HepG2 (cell line): ENCODE results near the gene ZNF318. TPM values are rescaled to one million over a fixed set of nuclear protein-coding genes. Genes with fewer than 3 reads are reported as not detected.

Experiments used
- ATAC-seq: fragments of 200-7000 bp; cut with Tn5 transposase; 3 replicates; pipeline ENCODE4 v1.9.1; 2020; ENCODE audit warnings: mild to moderate bottlenecking, moderate library complexity
- BruUV-seq: library from RNA; stranded (reverse); fragments of 400-500 nt; replicated peaks from 2 replicates; lab custom pipeline; 2021; lab: Mats Ljungman, UMichigan
- CTCF ChIA-PET: fragments of 300-600 bp; formaldehyde crosslinking; extraction: SDS; loops from one replicate; lab custom pipeline; 2021; ENCODE audit warnings: low total read pairs, inconsistent platforms, low intra/inter-chr PET ratio; lab: Yijun Ruan, JAX
- POLR2A ChIA-PET: fragments of 350-600 bp; sonication (Branson Sonifier 250); formaldehyde crosslinking; loops from one replicate; lab custom pipeline; 2020; ENCODE audit warnings: antibody characterized with exemption, inconsistent platforms; lab: Yijun Ruan, JAX
- DNase-seq: peaks from one replicate; pipeline ENCODE4 v3.0.0-alpha.2; 2015; ENCODE audit warnings: low spot score
- FAIRE-seq: peaks from 3 replicates; lab custom pipeline; 2011; peaks lifted over from hg19 to GRCh38; lab: Jason Lieb, UNC
- H2AFZ ChIP-seq: one replicate; pipeline ENCODE4 v1.6.1; 2011; ENCODE audit warnings: low read length, inconsistent platforms
- H3K27ac ChIP-seq: fragments of 300-600 bp; 3 replicates; pipeline ENCODE4 v1.8.0; 2011; ENCODE audit warnings: mixed run types, mild to moderate bottlenecking, mixed read lengths, low read length, inconsistent platforms; ENCODE audit not compliant: insufficient read depth; ENCODE audit errors: extremely low read length
- H3K27me3 ChIP-seq, 2 experiments: fragments of 200-600 bp in 1 of 2; 2 replicates in 1 of 2; 3 replicates in 1 of 2; pipeline versions ENCODE4 v1.6.0 to v1.8.0; 2011; ENCODE audit warnings: low read length in 2 of 2, mild to moderate bottlenecking in 2 of 2, moderate library complexity in 2 of 2, inconsistent platforms in 1 of 2; ENCODE audit not compliant: insufficient read depth in 2 of 2, control insufficient read depth in 1 of 2
- H3K36me3 ChIP-seq, 2 experiments: fragments of 200-600 bp in 1 of 2; replicated peaks in 1 of 2; 2 replicates in 1 of 2; 3 replicates in 1 of 2; pipeline versions ENCODE4 v1.5.1 to v1.8.0; 2011; ENCODE audit warnings: low read length in 2 of 2, inconsistent platforms in 1 of 2; ENCODE audit not compliant: insufficient read depth in 2 of 2, control insufficient read depth in 1 of 2
- H3K4me1 ChIP-seq: 2 replicates; pipeline ENCODE4 v1.5.1; 2012; ENCODE audit warnings: low read length, inconsistent platforms; ENCODE audit not compliant: insufficient read depth
- H3K4me2 ChIP-seq: 2 replicates; pipeline ENCODE4 v1.6.0; 2011; ENCODE audit warnings: low read depth, low read length, inconsistent platforms
- H3K4me3 ChIP-seq, 3 experiments: fragments of 200-600 bp in 1 of 3; sonication (generic), shearing (Covaris generic) in 1 of 3; replicated peaks in 1 of 3; 2 replicates each; pipeline ENCODE4 v1.5.1; 2011 to 2016; ENCODE audit warnings: low read length in 3 of 3, inconsistent platforms in 2 of 3, low read depth in 2 of 3, mild to moderate bottlenecking in 2 of 3, control low read depth in 1 of 3, mixed read lengths in 1 of 3; ENCODE audit not compliant: insufficient read depth in 1 of 3
- H3K79me2 ChIP-seq: one replicate; pipeline ENCODE4 v1.6.1; 2011; ENCODE audit warnings: low read length, inconsistent platforms; ENCODE audit not compliant: insufficient read depth
- H3K9ac ChIP-seq: 2 replicates; pipeline ENCODE4 v1.6.0; 2011; ENCODE audit warnings: mild to moderate bottlenecking, low read depth, low read length, inconsistent platforms; ENCODE audit not compliant: insufficient read depth
- H3K9me3 ChIP-seq: 2 replicates; pipeline ENCODE4 v1.5.1; 2012; ENCODE audit warnings: mild to moderate bottlenecking, low read length
- H4K20me1 ChIP-seq: 2 replicates; pipeline ENCODE4 v1.6.0; 2011; ENCODE audit warnings: inconsistent platforms, mild to moderate bottlenecking, low read length, moderate library complexity; ENCODE audit not compliant: insufficient read depth
- AKAP8 ChIP-seq: sonication (generic); formaldehyde crosslinking; IDR thresholded peaks from 2 replicates; pipeline ENCODE4 v1.5.1; 2020; ENCODE audit warnings: mild to moderate bottlenecking, missing genetic modification reagents
- FOXA1 ChIP-seq, 2 experiments: fragments of 450-650 bp in 1 of 2; sonication (generic) in 1 of 2; formaldehyde crosslinking in 1 of 2; IDR thresholded peaks; 2 replicates each; pipeline versions ENCODE4 v1.4.0 to v1.6.1; 2016 to 2020; ENCODE audit warnings: missing genetic modification reagents in 1 of 2
- GFI1 ChIP-seq: sonication (generic); formaldehyde crosslinking; IDR thresholded peaks from 2 replicates; pipeline ENCODE4 v1.5.0; 2020; ENCODE audit warnings: missing genetic modification reagents, mild to moderate bottlenecking, borderline replicate concordance
- ISX ChIP-seq: sonication (generic); formaldehyde crosslinking; conservative IDR thresholded peaks from 2 replicates; pipeline ENCODE4 v1.5.0; 2020; ENCODE audit warnings: missing genetic modification reagents
- JUND ChIP-seq: sonication (generic); formaldehyde crosslinking; IDR thresholded peaks from 2 replicates; pipeline ENCODE4 v1.8.0; 2022; ENCODE audit warnings: mild to moderate bottlenecking, missing genetic modification reagents
- MTA1 ChIP-seq: sonication (generic); formaldehyde crosslinking; IDR thresholded peaks from 2 replicates; pipeline ENCODE4 v1.4.0; 2020; ENCODE audit warnings: missing genetic modification reagents, mild to moderate bottlenecking, borderline replicate concordance
- NCOA2 ChIP-seq: sonication (generic); formaldehyde crosslinking; IDR thresholded peaks from 2 replicates; pipeline ENCODE4 v1.8.0; 2022; ENCODE audit warnings: inconsistent platforms
- SCMH1 ChIP-seq: sonication (generic); formaldehyde crosslinking; IDR thresholded peaks from 2 replicates; pipeline ENCODE4 v1.9.0; 2021; ENCODE audit warnings: missing genetic modification reagents, mild to moderate bottlenecking, borderline replicate concordance
- SMYD3 ChIP-seq: sonication (generic); formaldehyde crosslinking; IDR thresholded peaks from 2 replicates; pipeline ENCODE4 v1.8.1; 2023; ENCODE audit warnings: mild to moderate bottlenecking, missing genetic modification reagents
- SOX6 ChIP-seq, 2 experiments: fragments of 450-650 bp in 1 of 2; sonication (generic) in 1 of 2; formaldehyde crosslinking in 1 of 2; IDR thresholded peaks; 2 replicates each; pipeline versions ENCODE4 v1.4.0 to v1.6.1; 2017 to 2020; ENCODE audit warnings: antibody characterized with exemption in 1 of 2, mild to moderate bottlenecking in 1 of 2, missing genetic modification reagents in 1 of 2
- SRSF9 ChIP-seq: fragments of 200-400 bp; formaldehyde crosslinking; IDR thresholded peaks from 2 replicates; pipeline ENCODE4 v1.6.1; 2018; ENCODE audit warnings: borderline replicate concordance, mild to moderate bottlenecking, low read depth, low read length; ENCODE audit not compliant: insufficient read depth, poor library complexity, severe bottlenecking
- ZBTB7A ChIP-seq: sonication (generic); formaldehyde crosslinking; IDR thresholded peaks from 2 replicates; pipeline ENCODE4 v1.8.0; 2022; ENCODE audit warnings: mild to moderate bottlenecking, missing genetic modification reagents
- ZNF383 ChIP-seq: sonication (generic); formaldehyde crosslinking; IDR thresholded peaks from 2 replicates; pipeline ENCODE4 v1.4.0; 2020; ENCODE audit warnings: missing genetic modification reagents, mild to moderate bottlenecking, borderline replicate concordance
- ZNF460 ChIP-seq: sonication (generic); formaldehyde crosslinking; IDR thresholded peaks from 2 replicates; pipeline ENCODE4 v1.5.1; 2020; ENCODE audit warnings: missing genetic modification reagents, mild to moderate bottlenecking, borderline replicate concordance
- ZNF550 ChIP-seq: sonication (generic); formaldehyde crosslinking; IDR thresholded peaks from 2 replicates; pipeline ENCODE4 v1.4.0; 2020; ENCODE audit warnings: mild to moderate bottlenecking, missing genetic modification reagents, borderline replicate concordance
- ZNF878 ChIP-seq: sonication (generic); formaldehyde crosslinking; IDR thresholded peaks from 2 replicates; pipeline ENCODE4 v1.8.1; 2023; ENCODE audit warnings: mild to moderate bottlenecking, missing genetic modification reagents, moderate library complexity
- WGBS: methylation state at CpG from one replicate; pipeline ENCODE4 v1.1.6; 2017; ENCODE audit warnings: low lambda C conversion rate; 5-methylcytosine and 5-hydroxymethylcytosine counted together
- in situ Hi-C: cut with HindIII; loops from 2 replicates; pipeline ENCODE4 v1.10.0; 2017; ENCODE audit warnings: low pct_unique_long_range_greater_than_20kb; ENCODE audit not compliant: extremely low pct_ligation_motif_present
- intact Hi-C: fragments of 100-400 bp; cut with micrococcal nuclease; formaldehyde crosslinking; loops from one replicate; pipeline ENCODE4 v1.10.0; 2022; ENCODE audit not compliant: unreplicated experiment
- polyA plus RNA-seq, 8 experiments: library from polyadenylated mRNA; depleted of rRNA in 3 of 8; stranded (reverse) in 7 of 8; unstranded in 1 of 8; fragments of >200 nt; fragmentation: Illumina TruSeq in 4 of 8; extraction: Trizol in 4 of 8; gene quantifications; 2 replicates each; pipeline versions ENCODE4 v1.2.1 to v1.2.3, GENCODE V29; 2011 to 2016; ENCODE audit warnings: low read depth in 4 of 8, missing spikeins in 1 of 8, mixed read lengths in 1 of 8; ENCODE audit not compliant: insufficient read depth in 1 of 8
- total RNA-seq, 5 experiments: library from RNA; depleted of rRNA; stranded (reverse); fragments of >200 nt; fragmentation: Illumina TruSeq; extraction: Trizol; gene quantifications; 2 replicates each; pipeline ENCODE4 v1.2.3, GENCODE V29; 2016; ENCODE audit warnings: low read depth in 1 of 5
- TF ChIP-seq, protein P1 (sequence below): sonication (generic); formaldehyde crosslinking; IDR thresholded peaks from 2 replicates; pipeline ENCODE4 v1.8.0; 2022; ENCODE audit warnings: missing genetic modification reagents, mild to moderate bottlenecking, borderline replicate concordance
- TF ChIP-seq, protein P2 (sequence below): sonication (generic); formaldehyde crosslinking; IDR thresholded peaks from 2 replicates; pipeline ENCODE4 v1.4.0; 2020; ENCODE audit warnings: mild to moderate bottlenecking, missing genetic modification reagents
- TF ChIP-seq, protein P3 (sequence below): sonication (generic); formaldehyde crosslinking; IDR thresholded peaks from 2 replicates; pipeline ENCODE4 v1.5.1; 2020; ENCODE audit warnings: missing genetic modification reagents, mild to moderate bottlenecking, borderline replicate concordance
- TF ChIP-seq, protein P4 (sequence below): sonication (generic); formaldehyde crosslinking; IDR thresholded peaks from 2 replicates; pipeline ENCODE4 v1.8.0; 2022; ENCODE audit warnings: mild to moderate bottlenecking, missing genetic modification reagents

Gene ZNF318
- total and polyA plus RNA-seq, 2 of the 13 experiments (the other 11 are each of a cell fraction or from before 2014, with no cell fraction given) = 13.0 to 14.5 TPM

DNA sequence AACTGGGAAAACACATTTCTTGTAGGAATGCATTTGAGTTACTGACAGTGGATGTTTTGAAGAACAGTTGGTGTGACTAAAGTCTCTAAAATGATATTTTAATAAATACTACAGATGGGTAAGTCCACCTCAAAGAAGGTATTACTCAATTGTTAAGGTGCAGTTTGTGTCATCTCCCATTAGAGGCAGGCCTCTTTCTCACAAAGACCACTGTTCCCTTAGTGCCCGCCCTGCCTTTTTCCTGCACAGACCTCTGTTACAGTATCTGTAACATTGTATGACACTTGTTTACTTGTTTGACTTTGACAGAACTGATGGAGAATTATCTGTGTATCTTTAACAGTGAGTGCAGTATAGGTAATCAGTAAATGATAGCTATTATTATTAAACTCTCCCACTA is 55.6 kb downstream of the ZNF318 start:
- no peak overlapping the region for H2AFZ ChIP-seq
- H3K27ac ChIP-seq = no peak overlapping the region
- no peaks in the 10 kb centered on the region for H4K20me1 ChIP-seq
- WGBS = 13% methylated on average over 1 of the region's 1 CpG
- in situ Hi-C loops = no loop called here
- H3K9me3 ChIP-seq = no peaks in the 10 kb centered on the region
- peak; percentile 33 for DNase-seq
- no peaks in the 10 kb centered on the region for H3K36me3 ChIP-seq
- FAIRE-seq = peak; percentile 36
- H3K79me2 ChIP-seq = no peaks in the 10 kb centered on the region
- H3K4me2 ChIP-seq = 0 out of 2 replicates have a peak overlapping the region, but pooled peaks have one; percentile 11
- ChIA-PET POLR2A (interaction anchor here (1.0 to 1.3 kb wide), 2 partner anchors 17 to 46 kb away, joined by 4 read pairs; no protein-coding TSS in a partner anchor), CTCF (no interaction called here)
- peak; percentile 79 for ATAC-seq
- intact Hi-C loops = loop anchor here (2.0 kb wide), 1 partner anchor 23 kb away; no protein-coding TSS in a partner anchor
- H3K4me1 ChIP-seq = peaks cover 62% of the 10 kb centered on the region
- H3K9ac ChIP-seq = no peak overlapping the region
- BruUV-seq = no TSS peak
- H3K4me3 ChIP-seq = no peak overlapping the region
- no peaks in the 10 kb centered on the region for H3K27me3 ChIP-seq
- TF ChIP-seq SMYD3 (CRISPR knock-in tag) (0 out of 2 replicates have a peak, but pooled peaks have one; percentile 22), JUND (CRISPR knock-in tag) (no peak), SRSF9 (no peak), FOXA1 (IDR thresholded peaks at IDR 0.05) (no peak), FOXA1 (CRISPR knock-in tag; IDR thresholded peaks at IDR 0.05) (0 out of 2 replicates have a peak, but pooled peaks have one; percentile 15), SCMH1 (CRISPR knock-in tag) (no peak), ZNF460 (no peak), ZNF550 (no peak), ISX (no peak), GFI1 (no peak), MTA1 (CRISPR knock-in tag) (no peak), ZBTB7A (CRISPR knock-in tag) (no peak), SOX6 (IDR thresholded peaks at IDR 0.05) (no peak), SOX6 (CRISPR knock-in tag; IDR thresholded peaks at IDR 0.05) (0 out of 2 replicates have a peak, but pooled peaks have one; percentile 28), ZNF878 (CRISPR knock-in tag) (no peak), AKAP8 (CRISPR knock-in tag) (no peak), NCOA2 (CRISPR knock-in tag) (no peak), ZNF383 (CRISPR knock-in tag) (no peak)
- TF ChIP-seq, protein P1, sequence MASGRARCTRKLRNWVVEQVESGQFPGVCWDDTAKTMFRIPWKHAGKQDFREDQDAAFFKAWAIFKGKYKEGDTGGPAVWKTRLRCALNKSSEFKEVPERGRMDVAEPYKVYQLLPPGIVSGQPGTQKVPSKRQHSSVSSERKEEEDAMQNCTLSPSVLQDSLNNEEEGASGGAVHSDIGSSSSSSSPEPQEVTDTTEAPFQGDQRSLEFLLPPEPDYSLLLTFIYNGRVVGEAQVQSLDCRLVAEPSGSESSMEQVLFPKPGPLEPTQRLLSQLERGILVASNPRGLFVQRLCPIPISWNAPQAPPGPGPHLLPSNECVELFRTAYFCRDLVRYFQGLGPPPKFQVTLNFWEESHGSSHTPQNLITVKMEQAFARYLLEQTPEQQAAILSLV (CRISPR knock-in tag) = no peak
- TF ChIP-seq, protein P2, sequence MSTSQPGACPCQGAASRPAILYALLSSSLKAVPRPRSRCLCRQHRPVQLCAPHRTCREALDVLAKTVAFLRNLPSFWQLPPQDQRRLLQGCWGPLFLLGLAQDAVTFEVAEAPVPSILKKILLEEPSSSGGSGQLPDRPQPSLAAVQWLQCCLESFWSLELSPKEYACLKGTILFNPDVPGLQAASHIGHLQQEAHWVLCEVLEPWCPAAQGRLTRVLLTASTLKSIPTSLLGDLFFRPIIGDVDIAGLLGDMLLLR (CRISPR knock-in tag) = no peak
- TF ChIP-seq, protein P3, sequence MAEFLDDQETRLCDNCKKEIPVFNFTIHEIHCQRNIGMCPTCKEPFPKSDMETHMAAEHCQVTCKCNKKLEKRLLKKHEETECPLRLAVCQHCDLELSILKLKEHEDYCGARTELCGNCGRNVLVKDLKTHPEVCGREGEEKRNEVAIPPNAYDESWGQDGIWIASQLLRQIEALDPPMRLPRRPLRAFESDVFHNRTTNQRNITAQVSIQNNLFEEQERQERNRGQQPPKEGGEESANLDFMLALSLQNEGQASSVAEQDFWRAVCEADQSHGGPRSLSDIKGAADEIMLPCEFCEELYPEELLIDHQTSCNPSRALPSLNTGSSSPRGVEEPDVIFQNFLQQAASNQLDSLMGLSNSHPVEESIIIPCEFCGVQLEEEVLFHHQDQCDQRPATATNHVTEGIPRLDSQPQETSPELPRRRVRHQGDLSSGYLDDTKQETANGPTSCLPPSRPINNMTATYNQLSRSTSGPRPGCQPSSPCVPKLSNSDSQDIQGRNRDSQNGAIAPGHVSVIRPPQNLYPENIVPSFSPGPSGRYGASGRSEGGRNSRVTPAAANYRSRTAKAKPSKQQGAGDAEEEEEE (CRISPR knock-in tag) = no peak
- TF ChIP-seq, protein P4, sequence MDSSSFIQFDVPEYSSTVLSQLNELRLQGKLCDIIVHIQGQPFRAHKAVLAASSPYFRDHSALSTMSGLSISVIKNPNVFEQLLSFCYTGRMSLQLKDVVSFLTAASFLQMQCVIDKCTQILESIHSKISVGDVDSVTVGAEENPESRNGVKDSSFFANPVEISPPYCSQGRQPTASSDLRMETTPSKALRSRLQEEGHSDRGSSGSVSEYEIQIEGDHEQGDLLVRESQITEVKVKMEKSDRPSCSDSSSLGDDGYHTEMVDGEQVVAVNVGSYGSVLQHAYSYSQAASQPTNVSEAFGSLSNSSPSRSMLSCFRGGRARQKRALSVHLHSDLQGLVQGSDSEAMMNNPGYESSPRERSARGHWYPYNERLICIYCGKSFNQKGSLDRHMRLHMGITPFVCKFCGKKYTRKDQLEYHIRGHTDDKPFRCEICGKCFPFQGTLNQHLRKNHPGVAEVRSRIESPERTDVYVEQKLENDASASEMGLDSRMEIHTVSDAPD (CRISPR knock-in tag) = no peak
